Stimulated activated CD4-positive, alpha-beta T cell treated with anti-CD3 and anti-CD28 coated beads, Interleukin-4, amount 100 ng/mL, for 1 hour (primary cell): ENCODE results near the gene KCND3.
"Not testable (repeated sequence)": the region's sequence is repeated elsewhere in the genome, so short reads cannot be mapped to it uniquely, and the experiment has no call there.

Source experiments
- DNase-seq: peaks from one replicate; pipeline ENCODE4 v3.0.0-alpha.2; 2020

KCND3 gene

DNA sequence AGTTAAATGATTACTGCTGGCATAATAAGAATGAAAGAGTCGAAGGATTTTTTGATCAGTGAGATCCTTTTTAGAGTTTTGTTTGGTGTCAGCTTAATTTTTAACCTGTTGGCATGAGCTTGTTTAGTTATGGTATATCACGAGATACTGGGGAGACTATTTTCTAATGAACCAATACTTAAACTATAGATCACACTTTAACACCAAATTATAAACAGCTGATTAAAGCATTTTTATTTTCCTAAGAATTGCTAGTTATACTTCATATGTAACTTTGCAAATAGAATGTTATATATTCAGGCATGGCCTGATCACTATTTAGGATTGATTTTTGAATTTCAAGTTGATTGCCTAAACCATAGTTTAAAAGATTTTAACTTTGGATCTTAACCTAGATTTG is 227.8 kb downstream of the KCND3 start:
- DNase-seq: no peak

DNA sequence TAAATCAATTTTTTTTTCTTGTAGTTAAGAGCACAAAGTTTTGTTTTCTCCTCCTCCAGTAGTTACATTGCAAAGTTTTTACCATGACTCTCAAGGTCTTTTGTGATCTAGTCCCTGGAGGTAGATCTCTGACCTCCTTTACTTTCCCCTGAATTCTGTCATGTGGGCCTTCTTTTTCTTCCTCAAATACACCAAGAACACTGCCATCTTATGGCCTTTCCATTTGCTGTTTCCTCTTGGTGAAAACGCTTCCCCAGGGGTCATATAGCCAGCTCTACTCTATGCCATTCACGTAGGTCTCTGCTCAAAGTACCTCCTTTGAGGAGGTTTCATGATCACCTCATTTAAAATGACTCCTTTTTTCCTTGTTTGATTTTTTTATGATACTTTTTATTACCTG is 231.1 kb downstream of the KCND3 start:
- DNase-seq: no peak

DNA sequence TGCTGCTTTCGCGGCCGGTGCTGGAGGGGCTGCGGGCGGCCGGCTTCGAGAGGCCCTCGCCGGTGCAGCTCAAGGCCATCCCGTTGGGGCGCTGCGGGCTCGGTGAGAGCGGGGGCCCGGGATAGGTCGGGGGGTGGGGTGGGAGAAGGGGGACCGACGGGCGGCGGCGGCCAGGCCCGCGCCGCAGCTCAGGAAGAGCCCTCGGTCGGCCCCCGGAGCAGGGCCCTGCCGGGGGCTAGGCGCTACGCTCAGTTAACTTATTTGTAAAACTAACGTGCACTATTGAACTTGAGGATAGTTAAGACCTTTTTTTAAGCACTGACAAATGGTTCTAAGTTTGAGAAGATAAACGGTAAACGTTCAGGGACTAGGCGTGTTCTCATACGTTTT is 233.3 kb downstream of the KCND3 start:
- DNase-seq: no peak

DNA sequence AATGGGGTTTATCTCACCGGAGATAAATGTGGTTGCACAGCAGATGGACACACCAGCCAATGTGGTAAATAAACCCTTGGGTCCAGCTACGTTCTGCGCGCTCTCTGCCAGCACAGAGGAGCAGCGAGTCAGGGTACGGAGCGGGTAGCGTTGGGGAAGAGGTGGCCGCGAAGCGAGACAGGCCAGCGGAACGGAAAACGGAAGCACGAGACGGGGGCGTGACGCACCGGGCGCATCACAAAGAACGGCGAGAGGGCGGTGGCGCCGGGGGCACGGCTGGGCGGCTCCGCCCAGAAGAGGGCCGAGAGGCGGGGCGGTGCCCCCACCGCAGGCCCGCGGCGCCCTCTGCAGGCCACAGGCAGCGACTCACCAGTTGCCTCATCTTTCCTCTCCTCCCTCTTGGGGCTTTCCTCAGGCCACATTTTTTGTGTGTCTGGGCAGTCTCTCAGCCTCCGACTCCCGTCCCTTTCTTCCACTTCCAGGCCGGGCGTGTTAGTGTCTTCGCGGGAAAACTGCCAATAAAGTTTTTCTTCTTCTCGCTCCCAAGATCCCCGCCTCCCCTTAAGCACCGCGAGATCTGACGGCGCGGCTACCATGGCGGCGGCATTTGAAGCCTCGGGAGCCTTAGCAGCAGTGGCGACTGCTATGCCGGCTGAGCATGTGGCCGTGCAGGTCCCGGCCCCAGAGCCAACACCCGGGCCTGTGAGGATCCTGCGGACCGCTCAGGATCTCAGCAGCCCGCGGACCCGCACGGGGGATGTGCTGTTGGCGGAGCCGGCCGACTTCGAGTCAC is 233.9 kb downstream of the KCND3 start, which contains the start of gene DDX20:
Gene DDX20, plus strand, starts transcription at position 571 of the 793 bp plus-strand sequence. Its CDS starts 24 bp downstream, at position 595.
- peak; percentile 92 for DNase-seq

DNA sequence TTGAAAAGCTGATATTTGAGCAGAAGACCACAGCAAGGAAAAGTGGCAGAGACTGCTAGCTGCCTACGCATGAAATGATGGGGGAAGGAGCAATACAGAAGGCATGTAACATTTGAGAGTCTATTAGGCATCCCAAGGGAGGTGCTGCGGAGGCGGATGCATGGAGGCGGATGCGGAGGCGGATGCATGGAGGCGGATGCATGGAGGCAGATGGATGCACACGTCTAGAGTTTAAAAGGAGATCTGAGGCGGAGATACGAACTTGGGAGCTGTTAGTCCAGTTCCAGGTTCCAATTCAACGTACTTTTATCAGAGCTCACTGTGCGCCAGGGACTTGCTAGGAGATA is 234.5 kb downstream of the KCND3 start:
- peak; percentile 22 for DNase-seq

DNA sequence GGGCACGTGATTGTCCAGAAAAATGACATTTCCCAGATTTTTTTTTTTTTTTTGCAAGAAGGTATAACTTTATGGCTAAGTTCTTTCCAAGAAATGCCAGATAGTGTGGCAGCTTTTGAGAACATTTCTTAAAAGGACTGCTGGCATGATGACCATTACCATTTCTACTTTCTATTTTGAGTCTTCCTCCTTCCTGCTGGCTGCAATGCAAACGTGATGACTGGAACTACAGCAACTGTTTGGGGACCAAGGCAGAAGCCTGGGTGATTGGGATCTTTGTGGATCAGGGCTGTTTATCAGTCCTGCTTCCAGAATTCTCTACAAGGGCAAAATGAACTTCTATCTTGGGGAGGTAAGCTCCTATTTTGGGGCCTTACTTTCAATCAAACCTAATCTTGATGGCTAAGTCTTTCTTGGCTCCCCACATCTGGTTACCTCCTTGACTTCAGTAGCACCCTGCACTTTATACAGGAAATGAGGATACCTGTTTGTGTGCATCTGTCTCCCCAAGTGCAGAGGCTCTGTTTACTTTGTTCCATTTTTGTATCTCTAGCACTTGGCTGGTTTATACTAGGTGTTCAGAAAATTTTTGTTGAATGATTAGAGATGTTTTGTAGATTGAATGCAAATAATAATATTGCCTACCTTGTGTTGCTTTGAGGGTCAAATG is 237.4 kb downstream of the KCND3 start:
- no peak for DNase-seq

DNA sequence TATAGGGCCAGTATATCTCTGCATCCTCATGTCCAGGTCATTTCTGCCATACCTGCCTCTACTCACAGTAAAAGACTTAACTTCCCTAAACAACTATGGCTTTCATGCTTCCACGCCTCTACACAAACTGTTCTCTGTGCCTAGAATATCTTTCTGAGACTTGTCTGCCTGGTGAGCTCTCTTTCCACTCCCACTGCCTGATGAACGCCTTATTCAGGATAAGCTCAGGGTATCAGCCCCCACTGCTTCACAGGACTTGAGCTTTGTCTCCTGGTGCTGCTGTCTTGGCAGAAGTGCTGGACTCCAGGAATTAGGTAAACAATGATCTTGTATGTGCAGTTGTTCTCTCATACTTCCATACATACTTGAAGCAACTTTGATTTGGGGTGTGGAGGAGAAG is 238.6 kb downstream of the KCND3 start:
- DNase-seq: no peak

DNA sequence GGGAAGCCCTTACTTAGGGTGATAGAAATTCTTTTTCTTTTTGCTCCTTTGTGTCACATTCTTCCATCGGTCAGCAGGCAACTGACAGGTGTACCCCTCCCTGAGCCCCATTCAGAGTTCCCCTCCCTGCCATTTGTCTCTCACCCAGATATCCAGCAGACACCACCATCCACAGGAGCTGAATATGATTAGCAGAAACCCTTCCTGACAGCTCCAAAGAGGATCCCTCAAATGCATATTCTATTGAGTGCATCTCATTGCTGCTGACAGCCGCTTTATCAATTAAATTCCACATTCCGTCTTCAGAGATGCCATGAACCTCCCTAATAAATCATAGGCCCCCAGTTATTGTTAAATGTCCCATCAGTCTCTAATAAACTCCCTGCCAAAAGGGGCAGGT is 239.8 kb downstream of the KCND3 start:
- no peak for DNase-seq

DNA sequence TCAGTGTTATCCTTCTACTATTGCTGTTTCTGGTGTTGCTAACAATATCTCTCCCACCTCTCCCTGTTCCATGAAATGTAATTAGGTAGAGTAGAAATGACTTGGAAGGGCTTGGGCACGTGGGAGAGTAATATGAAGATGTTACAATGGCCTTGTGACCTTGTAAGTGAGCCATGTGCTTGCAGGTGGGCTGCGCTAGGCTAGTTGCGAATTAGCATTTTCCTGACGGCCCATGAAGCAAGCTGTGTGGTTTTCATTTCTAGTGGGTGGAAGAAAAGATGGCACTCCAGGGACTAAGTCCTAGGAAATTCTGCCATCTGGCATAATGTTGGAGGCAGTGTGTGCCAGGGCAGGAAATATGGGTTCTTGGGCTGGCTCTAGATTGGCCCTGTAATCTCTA is 241.5 kb downstream of the KCND3 start:
- no peak for DNase-seq

DNA sequence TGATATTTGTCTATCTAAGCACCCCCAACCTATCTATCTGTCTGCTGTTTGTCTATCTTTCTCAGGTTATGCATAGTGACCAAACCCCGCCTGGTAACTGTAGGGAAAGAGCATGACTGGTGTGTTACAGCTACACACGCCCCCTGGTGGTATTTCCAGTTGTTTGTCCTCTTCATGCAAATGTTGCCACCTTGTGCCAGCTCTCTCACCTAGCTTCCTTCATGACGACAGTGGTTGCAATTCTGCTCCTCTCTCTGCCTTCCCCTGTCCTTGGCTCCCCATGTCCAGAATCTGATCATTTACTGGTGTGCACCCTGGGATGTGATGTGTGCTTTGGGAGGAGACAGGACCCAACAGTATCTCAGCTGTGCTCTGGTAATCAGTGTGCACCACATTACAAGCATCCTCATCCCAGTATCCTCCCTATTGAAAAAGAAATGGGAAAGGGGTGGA is 242.2 kb downstream of the KCND3 start:
- peak; percentile 44 for DNase-seq

DNA sequence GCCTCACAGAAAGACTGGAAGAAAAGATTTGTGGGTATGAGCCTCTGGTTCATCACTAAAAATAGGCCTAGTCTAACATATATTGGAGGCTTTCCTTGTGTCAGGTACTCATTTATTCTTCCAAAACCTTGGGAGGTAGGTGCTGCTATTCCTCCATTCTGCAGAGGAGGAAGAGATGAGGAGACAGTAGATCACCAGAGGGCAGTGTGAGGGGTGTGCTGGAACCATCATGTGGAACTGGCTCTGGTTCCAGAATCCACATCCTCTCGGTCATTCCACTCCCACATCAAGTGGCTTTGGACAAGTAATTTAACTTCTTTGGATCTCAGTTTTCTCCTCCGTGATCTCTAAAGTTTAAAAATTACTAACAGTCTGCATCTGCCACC is 242.9 kb downstream of the KCND3 start:
- DNase-seq: no peak

DNA sequence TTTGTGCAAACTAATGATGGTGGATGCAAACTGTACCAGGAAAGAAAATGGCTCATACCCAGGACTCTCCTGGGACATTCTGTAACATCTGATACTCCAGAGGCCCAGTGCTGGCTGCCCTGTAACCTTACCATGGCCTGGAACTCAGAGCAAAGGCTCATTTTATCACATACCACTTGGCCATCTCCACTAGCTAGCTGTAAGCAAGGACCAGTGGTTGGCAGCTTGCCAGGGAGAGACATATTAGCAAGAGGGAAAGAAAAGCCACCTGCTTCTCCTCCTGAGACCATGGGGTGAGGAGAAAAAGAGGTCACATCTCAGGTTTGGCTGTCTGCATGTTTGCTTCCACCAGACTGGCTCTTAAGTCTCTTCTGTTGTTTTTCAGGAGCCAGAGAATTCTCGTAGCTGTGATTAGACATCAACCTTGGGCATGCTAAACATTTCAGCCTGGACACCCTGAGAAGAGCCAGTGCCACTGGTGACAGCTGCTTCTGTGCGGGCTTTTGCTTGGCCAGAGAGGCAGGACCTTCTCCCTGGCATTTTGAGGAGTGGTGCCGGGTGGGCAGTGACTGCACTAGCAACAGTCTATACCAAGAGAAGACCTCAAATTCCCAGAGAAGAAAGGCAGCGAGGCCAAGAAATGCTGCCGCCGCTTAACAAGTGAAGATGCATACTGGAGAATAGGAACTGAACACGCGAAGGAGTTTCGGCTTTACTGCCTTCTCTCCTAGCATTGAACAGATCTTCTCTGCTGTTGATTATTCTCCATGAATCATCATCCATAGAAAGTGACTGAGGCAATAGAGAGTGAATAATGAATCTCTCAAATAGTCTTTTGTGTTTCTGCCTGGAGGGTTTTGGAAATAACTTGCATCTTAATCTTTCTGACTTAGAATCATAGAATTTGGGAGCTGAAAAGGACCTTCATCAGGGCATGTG is 243.5 kb downstream of the KCND3 start:
- DNase-seq: no peak

DNA sequence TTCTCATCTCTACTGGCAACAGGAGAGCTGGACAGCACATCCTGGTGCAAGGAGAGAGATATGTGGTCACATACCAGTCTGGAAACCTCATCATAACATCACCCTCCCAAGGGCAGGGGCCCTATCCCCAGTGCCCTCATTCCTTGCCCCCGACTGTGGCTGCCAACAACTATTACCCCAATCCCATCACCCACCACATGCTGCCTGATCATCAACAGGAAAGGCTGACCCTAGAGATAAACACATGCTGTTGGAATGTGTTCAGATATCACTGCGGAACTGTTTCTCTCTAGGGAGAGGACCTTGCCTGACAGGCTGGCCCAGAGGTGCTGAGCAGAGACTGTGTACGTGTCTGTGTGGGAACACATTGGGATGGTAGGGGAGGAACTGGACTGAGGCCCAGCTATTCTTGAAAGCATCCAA is 245.8 kb downstream of the KCND3 start:
- no peak for DNase-seq

DNA sequence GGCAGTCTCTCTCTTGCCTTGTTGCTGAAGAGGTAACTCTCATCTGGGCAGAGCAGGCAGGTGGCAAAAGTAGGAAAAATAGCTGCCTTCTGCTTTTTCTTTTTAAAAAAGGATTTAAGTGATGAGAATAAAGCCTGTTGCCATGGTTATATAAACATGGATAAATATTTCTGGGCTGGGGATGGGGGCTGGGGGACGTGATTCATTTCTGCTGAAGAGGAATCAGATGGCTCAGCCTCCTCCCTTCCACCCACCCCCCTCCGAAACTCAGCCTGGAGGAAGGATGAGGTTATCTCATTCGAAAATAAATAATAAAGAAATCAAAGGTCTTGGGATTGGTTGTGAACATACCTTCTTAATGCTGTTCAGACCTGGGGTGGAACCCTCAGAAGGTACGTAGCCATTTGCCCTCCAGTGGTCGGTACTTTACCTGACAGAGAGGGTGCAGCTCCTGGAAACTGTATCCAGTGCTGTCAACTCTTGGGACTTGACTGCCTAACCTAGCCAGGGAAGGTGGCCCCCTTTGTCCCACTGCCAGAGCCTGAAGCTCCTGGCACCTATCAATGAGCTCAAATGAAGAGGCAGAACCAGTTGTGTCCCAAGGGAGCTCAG is 246.4 kb downstream of the KCND3 start:
- DNase-seq: no peak

DNA sequence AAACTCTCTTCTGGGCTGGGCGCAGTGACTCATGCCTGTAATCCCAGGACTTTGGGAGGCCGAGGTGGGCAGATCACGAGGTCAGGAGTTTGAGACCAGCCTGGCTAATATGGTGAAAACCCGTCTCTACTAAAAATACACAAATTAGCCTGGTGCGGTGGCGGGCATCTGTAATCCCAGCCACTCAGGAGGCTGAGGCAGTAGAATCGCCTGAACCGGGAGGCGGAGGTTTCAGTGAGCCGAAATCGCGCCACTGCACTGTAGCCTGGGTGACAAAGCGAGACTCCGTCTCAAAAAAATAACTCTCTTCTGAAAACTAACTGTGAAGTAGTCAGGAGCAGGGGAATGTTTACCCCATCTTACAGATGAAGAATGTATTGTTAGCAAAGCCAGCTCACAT is 247.2 kb downstream of the KCND3 start:
- not testable (repeated sequence) for DNase-seq

DNA sequence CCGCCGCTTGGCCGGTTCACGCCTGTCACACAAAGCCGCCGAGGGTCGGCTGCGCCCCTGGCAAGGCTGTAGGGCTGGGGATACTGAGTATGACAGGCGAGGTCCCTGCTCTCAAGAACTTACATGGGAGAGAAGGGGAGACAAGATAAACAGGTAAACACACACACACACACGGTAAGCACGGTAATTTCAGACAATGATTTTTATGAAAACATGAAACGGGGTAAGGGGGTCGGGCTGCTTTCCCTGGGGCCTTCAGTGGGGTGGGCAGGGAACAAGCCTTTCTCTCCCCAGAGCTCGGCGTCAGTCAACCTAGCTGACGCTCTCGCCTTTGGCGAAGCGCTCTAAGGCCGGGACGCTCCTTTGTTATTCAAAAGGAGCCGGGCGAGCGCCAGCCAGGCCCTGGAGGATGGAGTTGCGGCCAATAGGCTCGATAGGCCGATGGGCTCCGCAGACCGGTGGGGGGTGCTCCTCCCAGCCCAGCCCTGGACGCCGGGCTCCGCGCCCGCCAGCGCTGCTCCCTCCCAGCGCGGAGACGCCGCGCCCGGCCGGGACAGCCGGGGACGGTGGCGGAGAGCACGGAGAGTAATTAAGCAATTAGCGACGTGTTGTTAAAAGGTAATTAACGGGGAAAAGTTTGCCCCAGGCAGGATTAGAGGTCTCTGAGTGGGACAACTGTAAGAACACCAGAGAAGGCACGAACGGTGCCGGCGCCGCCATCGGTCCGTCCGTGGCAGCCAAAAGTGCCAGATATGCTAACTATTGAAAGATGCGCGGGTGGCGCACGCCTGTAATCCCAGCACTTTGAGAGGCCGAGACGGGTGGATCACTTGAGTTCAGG is 249.3 kb downstream of the KCND3 start:
- DNase-seq: peak; percentile 14

DNA sequence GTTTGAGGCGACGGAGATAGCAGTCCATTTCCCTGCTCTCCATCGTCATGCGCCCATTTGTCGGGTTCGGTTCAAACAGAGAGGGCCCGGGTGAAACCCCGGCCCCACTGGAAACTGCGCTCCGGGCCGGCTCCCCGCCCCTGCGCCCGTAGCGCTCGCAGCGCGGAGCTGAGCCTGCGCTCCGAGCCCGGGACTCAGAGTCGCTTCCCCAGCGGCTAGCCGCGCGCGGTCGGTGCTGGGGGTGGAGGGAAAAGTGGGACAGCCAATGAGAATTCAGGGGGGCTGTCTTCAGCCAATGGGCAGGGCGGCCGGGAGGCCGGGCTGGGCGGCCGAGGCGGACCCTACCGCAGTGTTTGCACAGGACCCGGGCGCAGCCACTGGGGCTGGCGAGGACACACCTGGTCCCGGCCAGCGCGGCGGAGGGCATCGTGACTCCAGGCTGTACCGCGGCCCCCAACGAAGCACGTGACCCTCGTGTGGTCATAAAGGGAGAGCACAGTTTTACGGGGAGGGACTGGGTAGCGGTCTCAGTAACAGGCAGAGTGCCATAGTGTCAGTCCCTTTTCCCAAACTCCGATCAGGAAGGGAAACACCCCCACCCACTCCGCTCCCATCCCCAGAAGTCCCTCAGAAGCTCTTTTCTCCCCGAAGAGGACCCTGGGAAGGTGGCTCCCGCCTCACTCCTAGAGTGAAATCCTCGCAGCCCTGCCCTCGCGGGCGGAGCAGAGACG is 250.1 kb downstream of the KCND3 start, which contains the start of gene INKA2:
Gene INKA2, minus strand, starts transcription at position 202 of the 731 bp plus-strand sequence. Its CDS starts 153 bp downstream, at position 49.
- DNase-seq: peak; percentile 70

DNA sequence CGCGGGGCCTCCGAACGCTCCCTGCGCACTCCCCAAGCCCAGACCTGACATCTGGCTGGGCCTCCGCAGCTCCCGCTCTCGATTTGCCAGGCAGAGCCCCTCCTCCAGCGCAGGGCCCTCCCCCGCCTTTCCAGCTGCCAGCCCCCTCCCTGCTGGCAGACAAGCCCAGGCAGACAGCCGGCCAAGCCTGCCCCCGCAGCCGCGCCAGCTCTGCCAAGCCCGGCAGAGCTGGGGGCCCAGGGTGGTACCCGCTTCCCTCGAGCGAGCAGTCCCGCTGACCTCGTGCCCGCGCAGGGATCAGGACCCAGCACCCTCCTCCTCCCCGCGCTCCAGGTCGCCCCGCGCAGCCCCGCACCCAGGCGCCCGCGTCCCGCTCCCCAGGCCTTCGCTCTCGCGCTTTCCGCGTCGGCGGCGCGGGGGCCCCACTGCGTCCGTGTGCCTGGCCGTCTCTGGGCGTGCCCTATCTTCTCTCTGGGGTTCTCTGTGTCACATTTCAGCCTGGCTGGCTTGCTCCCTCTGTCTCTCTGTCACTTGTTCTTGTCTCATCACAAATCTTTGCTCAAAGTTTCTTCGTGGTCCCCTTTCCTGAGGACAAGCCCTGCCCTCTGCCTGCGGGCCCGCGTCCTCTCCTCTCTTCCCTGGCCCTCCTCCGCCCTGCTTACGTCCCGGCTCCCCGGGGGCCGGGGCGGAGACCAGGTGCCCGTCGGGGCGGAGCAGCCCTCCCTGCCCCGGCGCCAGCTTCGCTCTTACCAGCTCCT is 250.9 kb downstream of the KCND3 start:
- DNase-seq: peak; percentile 31

DNA sequence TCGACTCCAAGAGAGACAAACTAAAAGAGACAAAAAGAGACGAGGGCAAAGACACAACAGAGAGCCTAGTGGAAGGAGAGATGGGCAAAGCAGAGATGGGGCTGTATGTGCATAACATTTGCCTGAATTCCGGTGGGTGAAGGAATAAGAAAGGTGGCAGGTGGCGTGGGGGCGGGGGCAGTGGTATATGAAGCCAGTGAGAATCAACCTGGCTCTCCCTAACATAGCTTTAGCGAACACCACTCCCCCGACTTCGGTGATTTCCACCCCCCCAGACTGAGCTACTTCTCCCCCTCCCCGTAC is 251.4 kb downstream of the KCND3 start:
- DNase-seq: no peak
